GM12864 (cell line): Measurements from ENCODE around the gene GUCD1.

Experiments used
- DNase-seq: peaks from one replicate; pipeline ENCODE4 v3.0.0-alpha.2; 2011; ENCODE audit warnings: low read depth
- H3K4me3 ChIP-seq: 2 replicates; pipeline ENCODE4 v1.5.1; 2011; ENCODE audit warnings: mild to moderate bottlenecking, low read depth, low read length, control low read depth
- CTCF ChIP-seq: IDR thresholded peaks from 2 replicates; pipeline ENCODE4 v1.5.1; 2011; ENCODE audit warnings: low read depth, mild to moderate bottlenecking, moderate library complexity, low read length, control low read depth, inconsistent platforms; ENCODE audit errors: missing control alignments

The GUCD1 gene

GRCh38 chr22:24543679-24544243, 11.2 kb downstream of the GUCD1 start:
- TF ChIP-seq CTCF: no peak
- no peak overlapping the region for H3K4me3 ChIP-seq
- no peak for DNase-seq

GRCh38 chr22:24543185-24543601, 11.7 kb downstream of the GUCD1 start:
- H3K4me3 ChIP-seq: no peak overlapping the region
- no peak for DNase-seq
- no peak for TF ChIP-seq CTCF

GRCh38 chr22:24542641-24543040, 12.3 kb downstream of the GUCD1 start:
- DNase-seq: no peak
- no peak for TF ChIP-seq CTCF
- no peak overlapping the region for H3K4me3 ChIP-seq

- TF ChIP-seq CTCF: no peak
- H3K4me3 ChIP-seq: no peak overlapping the region
- no peak for DNase-seq
These were observed 13.0 kb downstream of the GUCD1 start for GRCh38 chr22:24541681-24542515.

- TF ChIP-seq CTCF: no peak
- no peak for DNase-seq
- no peak overlapping the region for H3K4me3 ChIP-seq
These were observed 14.5 kb downstream of the GUCD1 start for GRCh38 chr22:24540470-24540869.

- H3K4me3 ChIP-seq: no peak overlapping the region
- no peak for DNase-seq
- no peak for TF ChIP-seq CTCF
These were observed 18.8 kb downstream of the GUCD1 start for GRCh38 chr22:24536089-24536488.
